ENCODE results near the gene SYNJ1. TPM values are rescaled to one million over a fixed set of nuclear protein-coding genes. Genes with fewer than 3 reads are reported as not detected.

SYNJ1 gene, protein sequence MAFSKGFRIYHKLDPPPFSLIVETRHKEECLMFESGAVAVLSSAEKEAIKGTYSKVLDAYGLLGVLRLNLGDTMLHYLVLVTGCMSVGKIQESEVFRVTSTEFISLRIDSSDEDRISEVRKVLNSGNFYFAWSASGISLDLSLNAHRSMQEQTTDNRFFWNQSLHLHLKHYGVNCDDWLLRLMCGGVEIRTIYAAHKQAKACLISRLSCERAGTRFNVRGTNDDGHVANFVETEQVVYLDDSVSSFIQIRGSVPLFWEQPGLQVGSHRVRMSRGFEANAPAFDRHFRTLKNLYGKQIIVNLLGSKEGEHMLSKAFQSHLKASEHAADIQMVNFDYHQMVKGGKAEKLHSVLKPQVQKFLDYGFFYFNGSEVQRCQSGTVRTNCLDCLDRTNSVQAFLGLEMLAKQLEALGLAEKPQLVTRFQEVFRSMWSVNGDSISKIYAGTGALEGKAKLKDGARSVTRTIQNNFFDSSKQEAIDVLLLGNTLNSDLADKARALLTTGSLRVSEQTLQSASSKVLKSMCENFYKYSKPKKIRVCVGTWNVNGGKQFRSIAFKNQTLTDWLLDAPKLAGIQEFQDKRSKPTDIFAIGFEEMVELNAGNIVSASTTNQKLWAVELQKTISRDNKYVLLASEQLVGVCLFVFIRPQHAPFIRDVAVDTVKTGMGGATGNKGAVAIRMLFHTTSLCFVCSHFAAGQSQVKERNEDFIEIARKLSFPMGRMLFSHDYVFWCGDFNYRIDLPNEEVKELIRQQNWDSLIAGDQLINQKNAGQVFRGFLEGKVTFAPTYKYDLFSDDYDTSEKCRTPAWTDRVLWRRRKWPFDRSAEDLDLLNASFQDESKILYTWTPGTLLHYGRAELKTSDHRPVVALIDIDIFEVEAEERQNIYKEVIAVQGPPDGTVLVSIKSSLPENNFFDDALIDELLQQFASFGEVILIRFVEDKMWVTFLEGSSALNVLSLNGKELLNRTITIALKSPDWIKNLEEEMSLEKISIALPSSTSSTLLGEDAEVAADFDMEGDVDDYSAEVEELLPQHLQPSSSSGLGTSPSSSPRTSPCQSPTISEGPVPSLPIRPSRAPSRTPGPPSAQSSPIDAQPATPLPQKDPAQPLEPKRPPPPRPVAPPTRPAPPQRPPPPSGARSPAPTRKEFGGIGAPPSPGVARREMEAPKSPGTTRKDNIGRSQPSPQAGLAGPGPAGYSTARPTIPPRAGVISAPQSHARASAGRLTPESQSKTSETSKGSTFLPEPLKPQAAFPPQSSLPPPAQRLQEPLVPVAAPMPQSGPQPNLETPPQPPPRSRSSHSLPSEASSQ (N-terminal part only)
- total RNA-seq (2014; rRNA removed; shearing (Covaris generic)) (4.2 and 8.2 TPM in 2 replicates), polyA plus RNA-seq (2016; fragmentation: Nextera tagmentation; extraction: Ambion mirVana) (1.4 and 2.2 TPM in 2 replicates)
- long read RNA-seq, partial matches to known transcripts: 1 of 1 reads
- long read RNA-seq, other reads (novel, unspliced or antisense): 0 of 1 reads

DNA sequence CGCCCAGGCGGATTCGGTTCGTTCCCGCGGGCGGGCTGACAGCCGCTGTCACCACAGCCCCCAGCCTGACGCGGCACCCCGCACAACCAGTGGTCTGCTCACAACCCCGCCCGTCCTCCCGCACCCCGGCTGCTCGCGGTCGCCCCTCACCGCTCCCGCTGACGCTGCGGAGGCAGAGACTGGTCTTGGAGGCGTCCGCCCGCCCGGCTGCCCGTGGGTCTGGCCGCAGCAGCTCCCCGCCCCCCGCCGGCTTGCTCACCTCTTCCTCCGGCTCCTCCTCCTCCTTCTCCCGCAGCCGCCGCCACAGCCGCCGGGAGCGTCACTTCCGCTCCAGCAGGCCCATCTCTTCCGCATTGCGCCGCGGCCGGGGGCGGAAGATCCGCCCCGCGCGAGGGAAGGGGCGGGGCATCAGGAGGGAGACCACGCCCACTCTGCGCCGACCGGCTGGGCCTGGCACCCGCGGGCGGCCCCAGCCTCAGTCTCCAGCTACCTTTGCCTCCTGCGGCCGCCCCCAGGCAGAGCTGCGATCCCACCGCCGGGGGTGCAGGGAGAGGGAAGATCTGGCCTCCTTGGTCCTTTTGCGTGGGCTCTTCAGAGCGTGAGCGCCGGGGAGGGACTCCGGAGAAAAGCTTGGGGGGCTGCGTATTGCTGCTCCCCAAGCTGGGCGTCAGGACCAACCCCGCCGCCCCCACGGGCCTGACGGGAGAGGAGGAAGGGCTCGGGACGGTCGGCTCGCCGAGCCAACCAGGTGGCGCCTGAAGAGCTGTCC is at the start of gene SYNJ1:
TSS of gene SYNJ1 (minus strand) at position 327 of the 769 bp plus-strand sequence. CDS start 1,118 bp downstream, outside the sequence.
- peak within 1 kb of the TSS; percentile 90 for H2AFZ ChIP-seq
- ATAC-seq (peak; percentile 90), DNase-seq (ENCODE audit: low spot score) (peak; percentile 95)
- peak within 1 kb of the TSS; percentile 92 for H3K27ac Mint-ChIP-seq
- peaks cover 6% of the 10 kb centered on the region; the same call in 1 of the 2 replicates for H3F3A ChIP-seq (replicated peaks; ENCODE audit: low read depth)
- H3K27me3 ChIP-seq (ENCODE audit: insufficient read depth): no peaks in the 10 kb centered on the region
- no peaks in the 10 kb centered on the region for H3K27me3 Mint-ChIP-seq (ENCODE audit: insufficient read depth, low read depth, poor library complexity)
- no peaks in the 10 kb centered on the region for H3K36me3 Mint-ChIP-seq (ENCODE audit: low read depth)
- no peaks in the 10 kb centered on the region for H3K36me3 ChIP-seq (ENCODE audit: insufficient read depth)
- peaks cover 1% of the 10 kb centered on the region; the same call in 1 of the 2 replicates for H4K20me1 ChIP-seq (replicated peaks; ENCODE audit: insufficient read depth)
- H3K79me2 ChIP-seq (replicated peaks; ENCODE audit: insufficient read depth): no peaks in the 10 kb centered on the region
- peak within 1 kb of the TSS; percentile 97 for H3K4me2 ChIP-seq
- H3K9me2 ChIP-seq (ENCODE audit: insufficient read depth): no peaks in the 10 kb centered on the region
- H3K4me3 Mint-ChIP-seq: peak within 1 kb of the TSS; percentile 89
- H3K4me1 ChIP-seq (ENCODE audit: insufficient read depth): peaks cover 4% of the 10 kb centered on the region; the same call in 1 of the 2 replicates
- TF ChIP-seq POLR2AphosphoS5 (IDR thresholded peaks at IDR 0.05; ENCODE audit: low read depth) (peak; percentile 89), CREB1 (CRISPR knock-in tag; IDR thresholded peaks at IDR 0.05; ENCODE audit: low read depth) (peak; percentile 83), EZH2phosphoT487 (IDR thresholded peaks at IDR 0.05; ENCODE audit: unreplicated experiment) (no peak)
- TF ChIP-seq, protein P1, sequence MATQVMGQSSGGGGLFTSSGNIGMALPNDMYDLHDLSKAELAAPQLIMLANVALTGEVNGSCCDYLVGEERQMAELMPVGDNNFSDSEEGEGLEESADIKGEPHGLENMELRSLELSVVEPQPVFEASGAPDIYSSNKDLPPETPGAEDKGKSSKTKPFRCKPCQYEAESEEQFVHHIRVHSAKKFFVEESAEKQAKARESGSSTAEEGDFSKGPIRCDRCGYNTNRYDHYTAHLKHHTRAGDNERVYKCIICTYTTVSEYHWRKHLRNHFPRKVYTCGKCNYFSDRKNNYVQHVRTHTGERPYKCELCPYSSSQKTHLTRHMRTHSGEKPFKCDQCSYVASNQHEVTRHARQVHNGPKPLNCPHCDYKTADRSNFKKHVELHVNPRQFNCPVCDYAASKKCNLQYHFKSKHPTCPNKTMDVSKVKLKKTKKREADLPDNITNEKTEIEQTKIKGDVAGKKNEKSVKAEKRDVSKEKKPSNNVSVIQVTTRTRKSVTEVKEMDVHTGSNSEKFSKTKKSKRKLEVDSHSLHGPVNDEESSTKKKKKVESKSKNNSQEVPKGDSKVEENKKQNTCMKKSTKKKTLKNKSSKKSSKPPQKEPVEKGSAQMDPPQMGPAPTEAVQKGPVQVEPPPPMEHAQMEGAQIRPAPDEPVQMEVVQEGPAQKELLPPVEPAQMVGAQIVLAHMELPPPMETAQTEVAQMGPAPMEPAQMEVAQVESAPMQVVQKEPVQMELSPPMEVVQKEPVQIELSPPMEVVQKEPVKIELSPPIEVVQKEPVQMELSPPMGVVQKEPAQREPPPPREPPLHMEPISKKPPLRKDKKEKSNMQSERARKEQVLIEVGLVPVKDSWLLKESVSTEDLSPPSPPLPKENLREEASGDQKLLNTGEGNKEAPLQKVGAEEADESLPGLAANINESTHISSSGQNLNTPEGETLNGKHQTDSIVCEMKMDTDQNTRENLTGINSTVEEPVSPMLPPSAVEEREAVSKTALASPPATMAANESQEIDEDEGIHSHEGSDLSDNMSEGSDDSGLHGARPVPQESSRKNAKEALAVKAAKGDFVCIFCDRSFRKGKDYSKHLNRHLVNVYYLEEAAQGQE (IDR thresholded peaks at IDR 0.05; ENCODE audit: unreplicated experiment): peak; percentile 94
- TF ChIP-seq, protein P2, sequence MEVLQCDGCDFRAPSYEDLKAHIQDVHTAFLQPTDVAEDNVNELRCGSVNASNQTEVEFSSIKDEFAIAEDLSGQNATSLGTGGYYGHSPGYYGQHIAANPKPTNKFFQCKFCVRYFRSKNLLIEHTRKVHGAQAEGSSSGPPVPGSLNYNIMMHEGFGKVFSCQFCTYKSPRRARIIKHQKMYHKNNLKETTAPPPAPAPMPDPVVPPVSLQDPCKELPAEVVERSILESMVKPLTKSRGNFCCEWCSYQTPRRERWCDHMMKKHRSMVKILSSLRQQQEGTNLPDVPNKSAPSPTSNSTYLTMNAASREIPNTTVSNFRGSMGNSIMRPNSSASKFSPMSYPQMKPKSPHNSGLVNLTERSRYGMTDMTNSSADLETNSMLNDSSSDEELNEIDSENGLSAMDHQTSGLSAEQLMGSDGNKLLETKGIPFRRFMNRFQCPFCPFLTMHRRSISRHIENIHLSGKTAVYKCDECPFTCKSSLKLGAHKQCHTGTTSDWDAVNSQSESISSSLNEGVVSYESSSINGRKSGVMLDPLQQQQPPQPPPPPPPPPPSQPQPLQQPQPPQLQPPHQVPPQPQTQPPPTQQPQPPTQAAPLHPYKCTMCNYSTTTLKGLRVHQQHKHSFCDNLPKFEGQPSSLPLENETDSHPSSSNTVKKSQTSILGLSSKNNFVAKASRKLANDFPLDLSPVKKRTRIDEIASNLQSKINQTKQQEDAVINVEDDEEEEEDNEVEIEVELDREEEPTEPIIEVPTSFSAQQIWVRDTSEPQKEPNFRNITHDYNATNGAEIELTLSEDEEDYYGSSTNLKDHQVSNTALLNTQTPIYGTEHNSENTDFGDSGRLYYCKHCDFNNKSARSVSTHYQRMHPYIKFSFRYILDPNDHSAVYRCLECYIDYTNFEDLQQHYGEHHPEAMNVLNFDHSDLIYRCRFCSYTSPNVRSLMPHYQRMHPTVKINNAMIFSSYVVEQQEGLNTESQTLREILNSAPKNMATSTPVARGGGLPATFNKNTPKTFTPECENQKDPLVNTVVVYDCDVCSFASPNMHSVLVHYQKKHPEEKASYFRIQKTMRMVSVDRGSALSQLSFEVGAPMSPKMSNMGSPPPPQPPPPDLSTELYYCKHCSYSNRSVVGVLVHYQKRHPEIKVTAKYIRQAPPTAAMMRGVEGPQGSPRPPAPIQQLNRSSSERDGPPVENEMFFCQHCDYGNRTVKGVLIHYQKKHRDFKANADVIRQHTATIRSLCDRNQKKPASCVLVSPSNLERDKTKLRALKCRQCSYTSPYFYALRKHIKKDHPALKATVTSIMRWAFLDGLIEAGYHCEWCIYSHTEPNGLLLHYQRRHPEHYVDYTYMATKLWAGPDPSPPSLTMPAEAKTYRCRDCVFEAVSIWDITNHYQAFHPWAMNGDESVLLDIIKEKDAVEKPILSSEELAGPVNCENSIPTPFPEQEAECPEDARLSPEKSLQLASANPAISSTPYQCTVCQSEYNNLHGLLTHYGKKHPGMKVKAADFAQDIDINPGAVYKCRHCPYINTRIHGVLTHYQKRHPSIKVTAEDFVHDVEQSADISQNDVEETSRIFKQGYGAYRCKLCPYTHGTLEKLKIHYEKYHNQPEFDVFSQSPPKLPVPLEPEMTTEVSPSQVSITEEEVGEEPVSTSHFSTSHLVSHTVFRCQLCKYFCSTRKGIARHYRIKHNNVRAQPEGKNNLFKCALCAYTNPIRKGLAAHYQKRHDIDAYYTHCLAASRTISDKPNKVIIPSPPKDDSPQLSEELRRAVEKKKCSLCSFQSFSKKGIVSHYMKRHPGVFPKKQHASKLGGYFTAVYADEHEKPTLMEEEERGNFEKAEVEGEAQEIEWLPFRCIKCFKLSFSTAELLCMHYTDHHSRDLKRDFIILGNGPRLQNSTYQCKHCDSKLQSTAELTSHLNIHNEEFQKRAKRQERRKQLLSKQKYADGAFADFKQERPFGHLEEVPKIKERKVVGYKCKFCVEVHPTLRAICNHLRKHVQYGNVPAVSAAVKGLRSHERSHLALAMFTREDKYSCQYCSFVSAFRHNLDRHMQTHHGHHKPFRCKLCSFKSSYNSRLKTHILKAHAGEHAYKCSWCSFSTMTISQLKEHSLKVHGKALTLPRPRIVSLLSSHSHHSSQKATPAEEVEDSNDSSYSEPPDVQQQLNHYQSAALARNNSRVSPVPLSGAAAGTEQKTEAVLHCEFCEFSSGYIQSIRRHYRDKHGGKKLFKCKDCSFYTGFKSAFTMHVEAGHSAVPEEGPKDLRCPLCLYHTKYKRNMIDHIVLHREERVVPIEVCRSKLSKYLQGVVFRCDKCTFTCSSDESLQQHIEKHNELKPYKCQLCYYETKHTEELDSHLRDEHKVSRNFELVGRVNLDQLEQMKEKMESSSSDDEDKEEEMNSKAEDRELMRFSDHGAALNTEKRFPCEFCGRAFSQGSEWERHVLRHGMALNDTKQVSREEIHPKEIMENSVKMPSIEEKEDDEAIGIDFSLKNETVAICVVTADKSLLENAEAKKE (CRISPR knock-in tag; IDR thresholded peaks at IDR 0.05): no peak
- peak within 1 kb of the TSS; percentile 83 for H3K4me3 ChIP-seq
- peak within 1 kb of the TSS; percentile 47; the same call in 1 of the 2 replicates for H3K27ac ChIP-seq (ENCODE audit: low read depth)
- peaks cover 13% of the 10 kb centered on the region for H3K4me1 Mint-ChIP-seq
- H3K9me3 Mint-ChIP-seq: no peaks in the 10 kb centered on the region
